ENCODE measurements around the gene HAPLN3.
A peak's percentile ranks its signal among the peaks of the same experiment; 100 is the strongest.

HAPLN3 gene

GRCh38 chr15:88909956-88910831 is 14.8 kb upstream of the HAPLN3 start:
- no peak for DNase-seq

GRCh38 chr15:88908697-88909621 is 13.6 kb upstream of the HAPLN3 start:
- no peak for DNase-seq

GRCh38 chr15:88908123-88908522 is 12.8 kb upstream of the HAPLN3 start:
- DNase-seq = no peak

DNA sequence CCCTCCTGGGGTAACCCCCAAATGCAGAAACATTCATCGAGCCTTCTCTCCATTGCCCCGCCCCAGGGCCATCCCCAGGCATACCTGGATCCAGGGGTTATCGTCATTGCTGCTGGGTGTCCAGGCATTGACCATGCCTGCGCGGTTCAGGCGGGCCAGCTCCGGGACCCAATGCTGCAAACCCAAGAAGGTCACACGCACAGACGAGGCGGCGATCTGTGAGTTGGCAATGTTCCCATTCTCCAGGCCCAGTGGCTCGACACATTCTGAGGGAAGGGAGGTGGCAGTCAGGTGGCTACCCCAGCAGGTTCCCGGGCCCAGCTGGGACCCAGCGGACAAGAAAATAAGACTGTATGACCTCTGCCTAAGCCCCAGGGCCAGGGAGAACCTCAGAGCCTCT is 11.8 kb upstream of the HAPLN3 start:
- no peak for DNase-seq

DNA sequence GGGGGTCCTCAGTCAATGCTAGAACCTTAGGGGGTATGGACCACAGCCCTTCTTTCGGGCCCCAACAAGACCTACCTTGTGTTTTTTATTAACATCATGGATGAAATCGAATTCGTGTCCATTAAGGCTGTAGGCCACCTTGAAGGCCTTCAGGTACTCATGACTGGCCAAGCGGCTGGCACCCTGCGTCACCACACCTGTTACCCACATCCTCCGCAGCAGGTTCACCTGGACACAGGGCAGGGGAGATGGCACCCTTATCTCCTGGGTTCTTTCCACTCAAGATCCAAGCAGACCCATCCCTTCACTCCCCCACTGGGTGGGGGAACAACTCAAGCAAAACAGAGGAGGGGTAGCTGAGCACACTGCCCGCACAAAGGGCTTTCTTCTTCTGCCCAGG is 11.2 kb upstream of the HAPLN3 start:
- DNase-seq = no peak

GRCh38 chr15:88906130-88906529 is 10.8 kb upstream of the HAPLN3 start:
- no peak for DNase-seq

GRCh38 chr15:88905576-88905975 is 10.2 kb upstream of the HAPLN3 start:
- DNase-seq = no peak

- peak; percentile 87 for DNase-seq
Observed at GRCh38 chr15:88904624-88905327, 9.4 kb upstream of the HAPLN3 start.

GRCh38 chr15:88904257-88904623 is 8.9 kb upstream of the HAPLN3 start:
- DNase-seq = no peak

- no peak for DNase-seq
Observed at GRCh38 chr15:88902846-88903245, 7.5 kb upstream of the HAPLN3 start.

DNA sequence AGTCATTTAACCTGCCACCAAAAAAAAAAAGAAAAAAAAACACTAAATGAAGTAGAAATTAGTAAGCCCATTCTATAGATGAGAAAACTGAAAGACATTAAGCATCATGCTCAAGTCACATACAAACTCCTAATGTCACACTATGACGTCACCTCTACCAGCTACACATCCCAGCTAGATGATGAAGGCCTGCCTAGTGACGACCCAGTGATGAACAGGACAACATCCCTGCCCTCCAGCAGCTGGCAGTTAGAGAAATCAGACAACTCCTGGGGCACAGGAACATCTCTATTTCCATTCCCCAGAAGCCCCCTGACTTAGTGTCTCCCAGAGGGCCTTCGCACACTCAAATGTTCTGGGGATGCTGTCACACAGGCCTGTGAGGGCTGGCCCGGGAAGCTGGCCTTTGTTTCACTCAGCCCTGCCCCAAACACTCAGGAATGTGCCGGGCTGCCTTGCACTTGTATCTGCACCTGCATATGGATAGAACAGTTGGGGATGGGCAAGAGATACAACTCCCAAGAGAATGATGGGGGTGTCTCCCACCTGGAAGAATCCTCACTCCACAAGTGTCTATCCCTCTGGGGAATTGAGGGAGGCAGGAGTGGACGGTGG is 7.0 kb upstream of the HAPLN3 start:
- DNase-seq = no peak

GRCh38 chr15:88901508-88902220 is 6.3 kb upstream of the HAPLN3 start:
- DNase-seq = no peak

GRCh38 chr15:88900982-88901418 is 5.7 kb upstream of the HAPLN3 start:
- no peak for DNase-seq

DNA sequence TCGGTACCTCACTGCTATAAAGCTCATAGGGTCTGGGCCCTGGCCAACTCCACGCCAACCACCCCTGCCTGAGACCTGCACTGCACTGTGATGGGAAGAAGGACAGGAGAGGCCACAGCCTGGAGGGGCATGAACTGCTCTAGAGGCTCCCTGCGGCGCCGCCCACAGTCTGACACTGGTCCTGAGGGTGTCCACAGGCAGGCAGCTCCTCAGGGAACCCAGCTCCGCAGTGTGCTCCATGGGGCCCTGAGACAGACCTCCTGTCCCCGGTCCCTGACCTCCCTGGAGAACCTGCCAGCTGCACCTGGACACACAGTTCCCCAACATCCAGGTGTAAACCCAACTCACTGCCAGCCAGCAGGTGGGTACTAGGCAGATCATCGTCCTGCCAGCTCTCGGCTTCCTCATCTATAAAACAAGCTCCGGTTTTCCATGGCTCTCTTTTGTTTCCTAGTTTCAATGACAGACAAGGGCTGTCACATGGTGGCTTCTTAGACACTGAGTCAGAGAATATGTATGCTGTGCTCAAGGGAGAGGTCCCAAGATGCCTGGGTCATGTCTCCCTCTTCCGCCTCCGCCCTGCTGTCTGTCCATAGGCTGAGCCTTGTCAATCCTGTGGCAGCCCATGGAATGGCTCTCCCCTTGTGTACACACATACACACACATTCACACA is 5.1 kb upstream of the HAPLN3 start:
- DNase-seq = no peak

DNA sequence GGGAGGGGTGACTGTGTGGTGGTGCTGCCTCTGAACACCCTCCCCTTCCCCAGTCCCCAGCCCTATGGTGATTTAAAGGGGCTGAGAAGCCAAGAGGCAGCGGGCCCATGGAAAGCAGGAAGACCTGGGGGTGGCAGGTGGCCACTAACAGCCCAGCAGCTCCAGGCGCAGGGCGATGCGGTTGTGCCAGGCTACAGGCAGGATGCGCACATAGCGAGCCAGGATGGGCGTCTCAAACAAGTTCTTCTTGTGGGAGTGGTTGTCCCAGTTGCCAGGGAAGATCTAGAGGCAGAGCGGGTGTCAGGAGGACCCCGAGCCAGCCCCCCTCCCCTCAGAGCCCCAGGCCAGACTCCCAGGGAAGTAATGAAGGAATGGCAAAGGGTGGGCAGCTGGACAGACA is 3.9 kb upstream of the HAPLN3 start:
- DNase-seq = no peak

DNA sequence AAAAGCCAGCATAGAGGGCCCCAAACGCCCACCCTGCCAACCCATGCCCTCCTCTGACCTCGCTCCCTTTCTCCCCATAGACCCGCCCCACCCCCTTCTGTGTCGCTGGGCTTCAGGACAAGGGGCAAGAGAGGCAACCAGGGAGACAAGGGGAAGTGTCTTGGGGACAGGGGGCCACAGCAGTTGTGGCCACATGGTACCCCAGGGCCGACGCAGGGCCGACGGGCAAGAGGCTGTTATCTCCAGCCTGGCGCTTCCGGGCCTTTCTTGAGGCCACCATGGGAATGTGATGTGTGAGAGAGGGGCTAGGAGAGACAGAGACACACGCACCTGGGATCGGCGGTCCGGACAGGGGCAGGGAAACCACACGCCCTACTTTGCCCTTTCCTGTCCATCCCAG is 3.4 kb upstream of the HAPLN3 start:
- DNase-seq = no peak

DNA sequence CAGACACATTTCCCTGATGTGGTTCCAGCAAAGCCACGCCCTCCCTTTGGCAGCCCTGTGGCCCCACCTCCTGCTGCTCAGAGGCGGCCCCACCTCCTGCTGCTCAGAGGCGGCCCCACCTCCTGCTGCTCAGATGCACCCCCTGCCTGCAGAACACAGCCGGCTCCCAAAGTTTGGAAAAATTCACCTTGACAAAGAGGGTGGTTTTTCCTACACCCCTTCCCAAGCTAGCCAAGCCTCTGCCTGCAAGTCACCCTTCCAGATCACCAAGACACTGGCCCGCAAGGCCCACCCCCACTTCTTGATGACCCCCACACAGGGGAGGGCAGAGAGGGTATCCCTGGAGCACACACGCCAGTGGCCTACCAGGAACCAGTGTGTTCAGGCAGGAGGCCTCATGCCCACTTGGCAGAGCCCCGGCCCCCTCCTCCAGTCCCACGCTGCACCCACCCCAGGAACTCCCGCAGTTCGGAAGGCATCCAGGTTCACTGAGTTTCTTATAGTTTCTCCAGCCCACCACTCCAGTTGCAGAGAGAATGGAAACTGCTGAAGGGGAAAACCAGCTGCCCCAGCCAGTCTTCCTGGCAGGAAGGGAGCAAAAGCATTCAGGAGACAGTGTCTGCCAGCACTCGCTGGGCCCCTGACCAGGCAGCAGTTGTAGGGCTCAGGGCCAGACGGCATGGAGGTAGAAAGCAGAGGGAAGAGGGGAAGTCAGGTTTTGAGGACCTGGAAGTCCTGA is 2.3 kb upstream of the HAPLN3 start:
- peak; percentile 94 for DNase-seq

DNA sequence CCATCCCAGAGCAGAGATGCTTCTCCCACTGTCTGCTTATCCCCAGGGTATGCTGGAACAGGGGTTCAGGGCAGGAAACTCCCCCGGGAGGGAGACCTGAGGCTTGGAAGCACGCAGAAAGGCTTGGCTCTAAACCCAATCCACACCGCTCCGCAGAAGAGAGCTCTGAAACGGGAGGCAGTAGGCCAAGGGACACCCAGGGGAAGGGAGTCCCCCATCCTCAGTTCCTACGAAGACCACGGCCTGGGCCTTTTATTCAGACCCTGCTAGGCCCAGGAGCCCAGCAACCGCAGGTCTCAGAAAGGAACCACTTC is 1.8 kb upstream of the HAPLN3 start:
- no peak for DNase-seq

DNA sequence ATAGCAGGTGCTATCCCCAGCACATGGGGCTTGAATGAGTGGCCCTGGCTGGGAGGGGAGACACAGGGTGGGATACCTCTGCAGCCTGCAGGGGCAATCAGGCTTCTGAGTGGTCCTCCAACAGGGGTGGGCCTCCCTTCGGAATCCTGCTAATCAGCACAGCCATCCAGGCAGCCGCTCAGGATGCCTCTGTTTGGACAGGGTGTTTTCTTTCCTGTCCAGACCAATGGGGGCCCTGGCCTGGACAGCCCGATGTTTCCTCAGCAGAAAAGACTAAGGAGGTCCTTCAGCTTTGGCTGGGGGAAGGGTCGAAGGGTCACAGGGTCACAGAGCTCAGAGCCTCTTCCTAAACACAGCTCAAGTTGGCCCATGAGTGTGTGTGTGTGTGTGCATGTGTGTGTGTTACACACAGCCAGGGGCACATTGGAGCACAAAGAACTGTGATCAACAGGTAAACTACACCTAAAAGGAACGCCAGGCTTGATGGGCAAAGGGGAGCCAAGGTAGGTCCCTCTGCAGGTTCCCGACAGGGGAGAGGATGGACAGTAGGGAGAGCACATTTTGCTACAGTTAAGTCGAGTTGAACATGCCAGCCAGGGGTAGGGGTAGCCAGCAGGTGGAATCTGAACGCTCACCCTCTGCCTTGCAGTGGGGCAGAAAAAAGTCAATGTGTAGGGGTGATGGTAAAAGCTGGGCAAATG is 1.1 kb upstream of the HAPLN3 start:
- no peak for DNase-seq

DNA sequence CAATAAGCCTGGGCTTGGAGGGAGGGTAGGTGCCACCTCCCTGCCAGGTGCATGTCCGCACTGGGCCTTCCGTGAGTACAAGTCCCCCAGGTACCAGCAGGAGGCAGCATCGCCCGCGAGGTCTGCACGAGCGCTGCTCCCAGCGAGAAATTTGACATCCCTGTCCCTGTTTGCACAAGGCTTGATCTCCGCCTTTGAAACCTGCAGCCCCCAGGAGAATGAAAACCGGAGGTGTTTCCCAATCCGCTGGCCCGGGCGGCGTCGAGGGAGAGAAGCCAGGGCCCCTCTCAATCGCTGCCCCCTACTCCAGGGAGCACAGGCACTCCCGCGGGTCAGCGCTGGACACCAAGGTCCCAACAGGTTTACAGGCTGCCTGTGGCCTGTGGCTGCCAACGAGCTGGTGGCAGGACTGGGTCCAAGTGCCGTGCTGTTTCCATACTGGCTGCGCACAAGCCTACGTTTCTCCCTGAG is 961 bp downstream of the HAPLN3 start:
- peak; percentile 71 for DNase-seq

Data from femur (tissue), 1 donor.